Measurements from ENCODE around the gene FGF14. TPM values are rescaled to one million over a fixed set of nuclear protein-coding genes. Genes with fewer than 3 reads are reported as not detected.
"Not testable (repeated sequence)": the region's sequence is repeated elsewhere in the genome, so short reads cannot be mapped to it uniquely, and the experiment has no call there.

The FGF14 gene
- total and polyA plus RNA-seq, 2 experiments from 2014 or later, result 0.73 TPM; not detected in 1

GRCh38 chr13:102089722-102090121 lies 312.1 kb downstream of the FGF14 start:
- Histone ChIP-seq H3K9me2 (replicated peaks; ENCODE audit: insufficient read depth) (no peaks in the 10 kb centered on the region), H3K36me3 (replicated peaks; ENCODE audit: insufficient read depth, low read depth) (no peaks in the 10 kb centered on the region), H3K27ac (no peak overlapping the region), H3K4me3 (no peak overlapping the region), H3K27me3 (no peaks in the 10 kb centered on the region), H4K20me1 (ENCODE audit: insufficient read depth, poor library complexity, severe bottlenecking) (no peaks in the 10 kb centered on the region), H3K4me1 (ENCODE audit: insufficient read depth) (no peaks in the 10 kb centered on the region), H3K9me3 (ENCODE audit: low read depth) (no peaks in the 10 kb centered on the region), H2AFZ (no peak overlapping the region), H3K79me2 (no peaks in the 10 kb centered on the region), H3K4me2 (no peak overlapping the region)
- TF ChIP-seq EZH2phosphoT487 (IDR thresholded peaks at IDR 0.05; ENCODE audit: low read depth, severe bottlenecking, unreplicated experiment), result no peak
- TF ChIP-seq EZH2 (IDR thresholded peaks at IDR 0.05; ENCODE audit: borderline replicate concordance), result no peak
- no peak for TF ChIP-seq CTCF (IDR thresholded peaks at IDR 0.05; ENCODE audit: poor library complexity)
- no peak for DNase-seq (ENCODE audit: low spot score)

GRCh38 chr13:102089177-102089576 lies 312.7 kb downstream of the FGF14 start:
- H3K27me3 ChIP-seq, result no peaks in the 10 kb centered on the region
- no peaks in the 10 kb centered on the region for H3K79me2 ChIP-seq
- no peaks in the 10 kb centered on the region for H3K4me1 ChIP-seq (ENCODE audit: insufficient read depth)
- no peak overlapping the region for H3K4me2 ChIP-seq
- H3K9me2 ChIP-seq (replicated peaks; ENCODE audit: insufficient read depth), result no peaks in the 10 kb centered on the region
- no peak for TF ChIP-seq EZH2phosphoT487 (IDR thresholded peaks at IDR 0.05; ENCODE audit: low read depth, severe bottlenecking, unreplicated experiment)
- TF ChIP-seq CTCF (IDR thresholded peaks at IDR 0.05; ENCODE audit: poor library complexity), result peak; percentile 38
- H2AFZ ChIP-seq, result no peak overlapping the region
- no peak overlapping the region for H3K4me3 ChIP-seq
- 76% methylated on average over 2 of the region's 2 CpGs for WGBS (ENCODE audit: low lambda C conversion rate, missing lambda C conversion rate)
- DNase-seq (ENCODE audit: low spot score), result peak; percentile 7
- no peaks in the 10 kb centered on the region for H3K36me3 ChIP-seq (replicated peaks; ENCODE audit: insufficient read depth, low read depth)
- no peak overlapping the region for H3K27ac ChIP-seq
- no peaks in the 10 kb centered on the region for H4K20me1 ChIP-seq (ENCODE audit: insufficient read depth, poor library complexity, severe bottlenecking)
- H3K9me3 ChIP-seq (ENCODE audit: low read depth), result no peaks in the 10 kb centered on the region

GRCh38 chr13:102073251-102073650 lies 328.6 kb downstream of the FGF14 start:
- Histone ChIP-seq H3K27me3 (no peaks in the 10 kb centered on the region), H2AFZ (no peak overlapping the region), H3K36me3 (replicated peaks; ENCODE audit: insufficient read depth, low read depth) (no peaks in the 10 kb centered on the region), H3K4me3 (no peak overlapping the region), H3K27ac (no peak overlapping the region), H4K20me1 (ENCODE audit: insufficient read depth, poor library complexity, severe bottlenecking) (no peaks in the 10 kb centered on the region), H3K9me2 (replicated peaks; ENCODE audit: insufficient read depth) (no peaks in the 10 kb centered on the region), H3K4me1 (ENCODE audit: insufficient read depth) (no peaks in the 10 kb centered on the region), H3K9me3 (ENCODE audit: low read depth) (no peaks in the 10 kb centered on the region), H3K4me2 (no peak overlapping the region), H3K79me2 (no peaks in the 10 kb centered on the region)
- DNase-seq (ENCODE audit: low spot score), result no peak
- no peak for TF ChIP-seq EZH2phosphoT487 (IDR thresholded peaks at IDR 0.05; ENCODE audit: low read depth, severe bottlenecking, unreplicated experiment)
- WGBS (ENCODE audit: low lambda C conversion rate, missing lambda C conversion rate), result 63% methylated on average over 1 of the region's 1 CpG

GRCh38 chr13:102071711-102072110 lies 330.1 kb downstream of the FGF14 start:
- Histone ChIP-seq H3K9me2 (replicated peaks; ENCODE audit: insufficient read depth) (no peaks in the 10 kb centered on the region), H3K27ac (no peak overlapping the region), H3K9me3 (ENCODE audit: low read depth) (no peaks in the 10 kb centered on the region), H2AFZ (no peak overlapping the region), H3K4me2 (no peak overlapping the region), H3K36me3 (replicated peaks; ENCODE audit: insufficient read depth, low read depth) (no peaks in the 10 kb centered on the region), H3K79me2 (no peaks in the 10 kb centered on the region), H3K4me1 (ENCODE audit: insufficient read depth) (no peaks in the 10 kb centered on the region), H3K27me3 (no peaks in the 10 kb centered on the region), H4K20me1 (ENCODE audit: insufficient read depth, poor library complexity, severe bottlenecking) (no peaks in the 10 kb centered on the region), H3K4me3 (no peak overlapping the region)
- DNase-seq (ENCODE audit: low spot score), result no peak
- WGBS (ENCODE audit: low lambda C conversion rate, missing lambda C conversion rate), result 86% methylated on average over 6 of the region's 6 CpGs
- TF ChIP-seq EZH2phosphoT487 (IDR thresholded peaks at IDR 0.05; ENCODE audit: low read depth, severe bottlenecking, unreplicated experiment), result no peak
- no peak for TF ChIP-seq CTCF (IDR thresholded peaks at IDR 0.05; ENCODE audit: poor library complexity)
- no peak for TF ChIP-seq EZH2 (IDR thresholded peaks at IDR 0.05; ENCODE audit: borderline replicate concordance)

GRCh38 chr13:102068323-102068722 lies 333.5 kb downstream of the FGF14 start:
- not testable (repeated sequence) for H3K4me1 ChIP-seq (ENCODE audit: insufficient read depth); DNase-seq (ENCODE audit: low spot score); H3K79me2 ChIP-seq; H3K27me3 ChIP-seq; H3K9me2 ChIP-seq (replicated peaks; ENCODE audit: insufficient read depth); H3K36me3 ChIP-seq (replicated peaks; ENCODE audit: insufficient read depth, low read depth); H4K20me1 ChIP-seq (ENCODE audit: insufficient read depth, poor library complexity, severe bottlenecking); H3K9me3 ChIP-seq (ENCODE audit: low read depth); H3K27ac ChIP-seq; H2AFZ ChIP-seq; H3K4me2 ChIP-seq; H3K4me3 ChIP-seq
- 99% methylated on average over 22 of the region's 28 CpGs for WGBS (ENCODE audit: low lambda C conversion rate, missing lambda C conversion rate)
